Smooth muscle cell (in vitro differentiated cells): ENCODE data around the gene CCDC6. TPM values are rescaled to one million over a fixed set of nuclear protein-coding genes. Genes with fewer than 3 reads are reported as not detected.

Experiments used
- DNase-seq: peaks from one replicate; lab custom pipeline; 2025; ENCODE audit not compliant: unreplicated experiment; lab: John Stamatoyannopoulos, UW
- H2AFZ ChIP-seq: fragments of 200-600 bp; sonication (generic); 2 replicates; pipeline ENCODE4 v1.6.0; 2016; ENCODE audit warnings: antibody characterized with exemption, low read depth, mild to moderate bottlenecking
- H3F3A ChIP-seq: fragments of 200-600 bp; sonication (generic); 2 replicates; pipeline ENCODE4 v1.6.0; 2017; ENCODE audit warnings: antibody characterized with exemption, low read depth
- H3K27ac ChIP-seq: fragments of 200-600 bp; sonication (generic); 2 replicates; pipeline ENCODE4 v1.5.1; 2016; ENCODE audit warnings: low read depth, mild to moderate bottlenecking
- H3K27me3 ChIP-seq: fragments of 200-600 bp; sonication (generic); 2 replicates; pipeline ENCODE4 v1.6.1; 2016; ENCODE audit warnings: low read depth, mild to moderate bottlenecking
- H3K36me3 ChIP-seq: fragments of 200-600 bp; sonication (generic); 2 replicates; pipeline ENCODE4 v1.5.1; 2016; ENCODE audit warnings: low read depth
- H3K4me1 ChIP-seq: fragments of 200-600 bp; sonication (generic); 2 replicates; pipeline ENCODE4 v1.5.1; 2016; ENCODE audit warnings: low read depth
- H3K4me2 ChIP-seq: fragments of 200-600 bp; sonication (generic); 2 replicates; pipeline ENCODE4 v1.6.0; 2016; ENCODE audit warnings: mild to moderate bottlenecking
- H3K4me3 ChIP-seq: fragments of 200-600 bp; sonication (generic); 2 replicates; pipeline ENCODE4 v1.5.1; 2016; ENCODE audit warnings: mild to moderate bottlenecking
- H3K79me2 ChIP-seq: fragments of 200-600 bp; sonication (generic); 2 replicates; pipeline ENCODE4 v1.6.0; 2016; ENCODE audit warnings: low read depth, mild to moderate bottlenecking
- H3K9ac ChIP-seq: fragments of 200-600 bp; sonication (generic); 2 replicates; pipeline ENCODE4 v1.6.0; 2016; ENCODE audit warnings: low read depth
- H3K9me3 ChIP-seq: fragments of 200-600 bp; sonication (generic); replicated peaks from 2 replicates; pipeline ENCODE4 v1.5.1; 2016; ENCODE audit warnings: low read depth
- H4K20me1 ChIP-seq: fragments of 200-600 bp; sonication (generic); 2 replicates; pipeline ENCODE4 v1.6.0; 2016; ENCODE audit warnings: low read depth
- CTCF ChIP-seq: fragments of 200-600 bp; sonication (generic); IDR thresholded peaks from 2 replicates; pipeline ENCODE4 v1.5.1; 2017; ENCODE audit warnings: borderline replicate concordance, mild to moderate bottlenecking, antibody characterized with exemption; ENCODE audit not compliant: insufficient read depth, poor library complexity, severe bottlenecking
- WGBS: methylation state at CpG from one replicate; pipeline ENCODE4 v1.1.7; 2016; ENCODE audit warnings: low lambda C conversion rate; 5-methylcytosine and 5-hydroxymethylcytosine counted together
- polyA plus RNA-seq: library from polyadenylated mRNA; unstranded; fragments of >200 nt; fragmentation: Nextera tagmentation; extraction: Ambion mirVana; gene quantifications from 2 replicates; pipeline ENCODE4 v1.2.1, GENCODE V29; 2016
- total RNA-seq: library from RNA; depleted of rRNA; stranded (reverse); fragments of >200 nt; gene quantifications from 2 replicates; pipeline ENCODE4 v1.2.3, GENCODE V29; 2014

Gene CCDC6
- total and polyA plus RNA-seq, 2 experiments from 2014 or later, result 15.3 to 36.8 TPM

GRCh38 chr10:59868696-59869593 lies 37.4 kb downstream of the CCDC6 start:
- WGBS, result 89% methylated on average over 6 of the region's 6 CpGs
- peaks cover 94% of the 10 kb centered on the region for H4K20me1 ChIP-seq

GRCh38 chr10:59867590-59867989 lies 38.8 kb downstream of the CCDC6 start:
- no peaks in the 10 kb centered on the region for H3K27me3 ChIP-seq
- no peak overlapping the region for H3K27ac ChIP-seq
- no peaks in the 10 kb centered on the region for H3K36me3 ChIP-seq
- no peak for DNase-seq
- no peaks in the 10 kb centered on the region for H3K4me1 ChIP-seq
- H3K9ac ChIP-seq, result no peak overlapping the region
- H3K79me2 ChIP-seq, result peaks cover 92% of the 10 kb centered on the region
- WGBS, result 96% methylated on average over 7 of the region's 7 CpGs
- no peak for TF ChIP-seq CTCF
- no peak overlapping the region for H3K4me3 ChIP-seq
- no peak overlapping the region for H3K4me2 ChIP-seq
- peaks cover 96% of the 10 kb centered on the region for H4K20me1 ChIP-seq
- no peaks in the 10 kb centered on the region for H3K9me3 ChIP-seq
- no peaks in the 10 kb centered on the region for H3F3A ChIP-seq
- no peak overlapping the region for H2AFZ ChIP-seq

More at GRCh38 chr10:59868696-59869593, 37.4 kb downstream of the CCDC6 start:
- Histone ChIP-seq H3K4me3 (no peak overlapping the region), H3K27me3 (no peaks in the 10 kb centered on the region), H3K9ac (no peak overlapping the region), H3K4me1 (no peaks in the 10 kb centered on the region), H3K4me2 (no peak overlapping the region), H2AFZ (no peak overlapping the region), H3F3A (no peaks in the 10 kb centered on the region), H3K79me2 (peaks cover 91% of the 10 kb centered on the region), H3K9me3 (no peaks in the 10 kb centered on the region), H3K27ac (no peak overlapping the region), H3K36me3 (no peaks in the 10 kb centered on the region)
- DNase-seq, result no peak
- no peak for TF ChIP-seq CTCF

- no peak for TF ChIP-seq CTCF
- DNase-seq, result no peak
- H3K4me2 ChIP-seq, result no peak overlapping the region
These were observed 41.3 kb downstream of the CCDC6 start for GRCh38 chr10:59865101-59865500.

More at GRCh38 chr10:59865101-59865500, 41.3 kb downstream of the CCDC6 start:
- H3F3A ChIP-seq, result no peaks in the 10 kb centered on the region
- no peak overlapping the region for H3K9ac ChIP-seq
- no peaks in the 10 kb centered on the region for H3K4me1 ChIP-seq
- WGBS, result 48% methylated on average over 5 of the region's 5 CpGs
- H3K27ac ChIP-seq, result no peak overlapping the region
- H3K27me3 ChIP-seq, result no peaks in the 10 kb centered on the region
- H3K4me3 ChIP-seq, result no peak overlapping the region
- peaks cover 97% of the 10 kb centered on the region for H4K20me1 ChIP-seq
- H2AFZ ChIP-seq, result no peak overlapping the region
- no peaks in the 10 kb centered on the region for H3K36me3 ChIP-seq
- H3K79me2 ChIP-seq, result peaks cover 87% of the 10 kb centered on the region
- no peaks in the 10 kb centered on the region for H3K9me3 ChIP-seq
